ENCODE data around the gene GALP.
A peak's percentile ranks its signal among the peaks of the same experiment; 100 is the strongest.

Gene GALP

DNA sequence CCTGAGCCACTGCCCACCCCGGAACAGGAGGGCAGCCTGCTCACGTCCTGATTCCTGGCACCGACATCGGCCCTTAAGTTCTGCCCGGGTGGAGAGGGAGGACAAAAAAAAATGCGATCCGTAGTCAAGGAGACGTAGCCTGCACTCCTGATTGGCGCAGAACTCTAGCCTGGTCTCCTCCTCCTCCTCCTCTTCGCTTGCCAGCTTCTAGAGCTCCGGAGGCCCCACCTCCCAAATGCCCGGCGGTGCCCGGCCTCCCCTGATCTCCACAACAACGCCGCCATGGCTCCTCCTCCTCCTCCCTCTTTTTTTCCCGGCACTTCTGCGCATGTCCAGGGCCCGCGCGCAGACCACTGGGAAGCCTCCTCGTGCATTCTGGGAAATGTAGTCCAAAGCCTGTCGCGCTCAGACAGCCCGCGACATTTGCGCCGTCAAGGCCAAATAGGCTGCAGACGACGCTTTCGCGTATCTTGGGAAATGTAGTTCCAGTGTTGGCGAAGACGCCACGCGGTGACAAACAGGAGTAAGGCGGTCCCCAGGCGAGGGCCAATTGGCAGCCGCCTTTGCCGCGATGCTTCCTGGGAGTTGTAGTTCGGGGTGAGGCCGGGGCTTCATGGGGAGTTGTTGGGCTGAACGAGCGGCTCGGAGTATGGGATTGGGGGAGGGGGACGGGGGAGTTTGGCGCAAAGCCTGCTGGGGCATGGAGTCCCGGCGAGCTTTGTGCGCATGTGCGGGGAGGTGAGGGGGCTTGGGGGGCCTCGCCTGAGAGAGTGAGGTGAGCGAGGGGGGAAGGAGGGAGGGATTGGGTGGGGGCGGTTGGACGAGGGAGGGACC, 35.0 kb upstream of the GALP start, which contains the start of gene ZNF444 (continued):
- TF ChIP-seq ZFP3 (tag by site-specific recombination; IDR thresholded peaks at IDR 0.05; ENCODE audit: low read depth) (no peak), ZBTB17 (tag by site-specific recombination; IDR thresholded peaks at IDR 0.05) (peak; percentile 98), ZBTB1 (tag by site-specific recombination; IDR thresholded peaks at IDR 0.05) (no peak), ZNF660 (tag by site-specific recombination; IDR thresholded peaks at IDR 0.05) (no peak), ZNF366 (tag by site-specific recombination; conservative IDR thresholded peaks at IDR 0.05) (peak; percentile 99), ZNF701 (tag by site-specific recombination; IDR thresholded peaks at IDR 0.05) (no peak), ZNF664 (tag by site-specific recombination; IDR thresholded peaks at IDR 0.05) (no peak), ZNF624 (tag by site-specific recombination; IDR thresholded peaks at IDR 0.05) (no peak), ZNF423 (tag by site-specific recombination; IDR thresholded peaks at IDR 0.05) (no peak), ZNF571 (tag by site-specific recombination; IDR thresholded peaks at IDR 0.05) (no peak), ZNF530 (tag by site-specific recombination; IDR thresholded peaks at IDR 0.05; ENCODE audit: low read depth) (no peak), ZNF830 (tag by site-specific recombination; IDR thresholded peaks at IDR 0.05; ENCODE audit: low read depth) (no peak), ZNF114 (tag by site-specific recombination; IDR thresholded peaks at IDR 0.05) (no peak), ZNF629 (tag by site-specific recombination; IDR thresholded peaks at IDR 0.05) (peak; percentile 65), ZNF335 (tag by site-specific recombination; conservative IDR thresholded peaks at IDR 0.05) (peak; percentile 100), ZNF433 (tag by site-specific recombination; IDR thresholded peaks at IDR 0.05; ENCODE audit: low read depth) (no peak), ZNF426 (tag by site-specific recombination; IDR thresholded peaks at IDR 0.05) (no peak), SP3 (tag by site-specific recombination; IDR thresholded peaks at IDR 0.05) (peak; percentile 98), OVOL3 (tag by site-specific recombination; IDR thresholded peaks at IDR 0.05) (no peak), SP7 (tag by site-specific recombination; IDR thresholded peaks at IDR 0.05) (peak; percentile 68; the same call in 1 of the 2 replicates), ZFP41 (tag by site-specific recombination; IDR thresholded peaks at IDR 0.05; ENCODE audit: borderline replicate concordance) (no peak), ZNF221 (tag by site-specific recombination; IDR thresholded peaks at IDR 0.05; ENCODE audit: borderline replicate concordance) (no peak)
- TF ChIP-seq, protein P1, sequence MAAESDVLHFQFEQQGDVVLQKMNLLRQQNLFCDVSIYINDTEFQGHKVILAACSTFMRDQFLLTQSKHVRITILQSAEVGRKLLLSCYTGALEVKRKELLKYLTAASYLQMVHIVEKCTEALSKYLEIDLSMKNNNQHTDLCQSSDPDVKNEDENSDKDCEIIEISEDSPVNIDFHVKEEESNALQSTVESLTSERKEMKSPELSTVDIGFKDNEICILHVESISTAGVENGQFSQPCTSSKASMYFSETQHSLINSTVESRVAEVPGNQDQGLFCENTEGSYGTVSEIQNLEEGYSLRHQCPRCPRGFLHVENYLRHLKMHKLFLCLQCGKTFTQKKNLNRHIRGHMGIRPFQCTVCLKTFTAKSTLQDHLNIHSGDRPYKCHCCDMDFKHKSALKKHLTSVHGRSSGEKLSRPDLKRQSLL (tag by site-specific recombination; IDR thresholded peaks at IDR 0.05) = no peak
- TF ChIP-seq, protein P2, sequence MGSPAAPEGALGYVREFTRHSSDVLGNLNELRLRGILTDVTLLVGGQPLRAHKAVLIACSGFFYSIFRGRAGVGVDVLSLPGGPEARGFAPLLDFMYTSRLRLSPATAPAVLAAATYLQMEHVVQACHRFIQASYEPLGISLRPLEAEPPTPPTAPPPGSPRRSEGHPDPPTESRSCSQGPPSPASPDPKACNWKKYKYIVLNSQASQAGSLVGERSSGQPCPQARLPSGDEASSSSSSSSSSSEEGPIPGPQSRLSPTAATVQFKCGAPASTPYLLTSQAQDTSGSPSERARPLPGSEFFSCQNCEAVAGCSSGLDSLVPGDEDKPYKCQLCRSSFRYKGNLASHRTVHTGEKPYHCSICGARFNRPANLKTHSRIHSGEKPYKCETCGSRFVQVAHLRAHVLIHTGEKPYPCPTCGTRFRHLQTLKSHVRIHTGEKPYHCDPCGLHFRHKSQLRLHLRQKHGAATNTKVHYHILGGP (tag by site-specific recombination; IDR thresholded peaks at IDR 0.05) = no peak
- TF ChIP-seq, protein P3, sequence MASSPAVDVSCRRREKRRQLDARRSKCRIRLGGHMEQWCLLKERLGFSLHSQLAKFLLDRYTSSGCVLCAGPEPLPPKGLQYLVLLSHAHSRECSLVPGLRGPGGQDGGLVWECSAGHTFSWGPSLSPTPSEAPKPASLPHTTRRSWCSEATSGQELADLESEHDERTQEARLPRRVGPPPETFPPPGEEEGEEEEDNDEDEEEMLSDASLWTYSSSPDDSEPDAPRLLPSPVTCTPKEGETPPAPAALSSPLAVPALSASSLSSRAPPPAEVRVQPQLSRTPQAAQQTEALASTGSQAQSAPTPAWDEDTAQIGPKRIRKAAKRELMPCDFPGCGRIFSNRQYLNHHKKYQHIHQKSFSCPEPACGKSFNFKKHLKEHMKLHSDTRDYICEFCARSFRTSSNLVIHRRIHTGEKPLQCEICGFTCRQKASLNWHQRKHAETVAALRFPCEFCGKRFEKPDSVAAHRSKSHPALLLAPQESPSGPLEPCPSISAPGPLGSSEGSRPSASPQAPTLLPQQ (tag by site-specific recombination; IDR thresholded peaks at IDR 0.05) = peak; percentile 48; the same call in 1 of the 2 replicates
- TF ChIP-seq, protein P4, sequence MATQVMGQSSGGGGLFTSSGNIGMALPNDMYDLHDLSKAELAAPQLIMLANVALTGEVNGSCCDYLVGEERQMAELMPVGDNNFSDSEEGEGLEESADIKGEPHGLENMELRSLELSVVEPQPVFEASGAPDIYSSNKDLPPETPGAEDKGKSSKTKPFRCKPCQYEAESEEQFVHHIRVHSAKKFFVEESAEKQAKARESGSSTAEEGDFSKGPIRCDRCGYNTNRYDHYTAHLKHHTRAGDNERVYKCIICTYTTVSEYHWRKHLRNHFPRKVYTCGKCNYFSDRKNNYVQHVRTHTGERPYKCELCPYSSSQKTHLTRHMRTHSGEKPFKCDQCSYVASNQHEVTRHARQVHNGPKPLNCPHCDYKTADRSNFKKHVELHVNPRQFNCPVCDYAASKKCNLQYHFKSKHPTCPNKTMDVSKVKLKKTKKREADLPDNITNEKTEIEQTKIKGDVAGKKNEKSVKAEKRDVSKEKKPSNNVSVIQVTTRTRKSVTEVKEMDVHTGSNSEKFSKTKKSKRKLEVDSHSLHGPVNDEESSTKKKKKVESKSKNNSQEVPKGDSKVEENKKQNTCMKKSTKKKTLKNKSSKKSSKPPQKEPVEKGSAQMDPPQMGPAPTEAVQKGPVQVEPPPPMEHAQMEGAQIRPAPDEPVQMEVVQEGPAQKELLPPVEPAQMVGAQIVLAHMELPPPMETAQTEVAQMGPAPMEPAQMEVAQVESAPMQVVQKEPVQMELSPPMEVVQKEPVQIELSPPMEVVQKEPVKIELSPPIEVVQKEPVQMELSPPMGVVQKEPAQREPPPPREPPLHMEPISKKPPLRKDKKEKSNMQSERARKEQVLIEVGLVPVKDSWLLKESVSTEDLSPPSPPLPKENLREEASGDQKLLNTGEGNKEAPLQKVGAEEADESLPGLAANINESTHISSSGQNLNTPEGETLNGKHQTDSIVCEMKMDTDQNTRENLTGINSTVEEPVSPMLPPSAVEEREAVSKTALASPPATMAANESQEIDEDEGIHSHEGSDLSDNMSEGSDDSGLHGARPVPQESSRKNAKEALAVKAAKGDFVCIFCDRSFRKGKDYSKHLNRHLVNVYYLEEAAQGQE (tag by site-specific recombination; IDR thresholded peaks at IDR 0.05) = no peak
- TF ChIP-seq, protein P5, sequence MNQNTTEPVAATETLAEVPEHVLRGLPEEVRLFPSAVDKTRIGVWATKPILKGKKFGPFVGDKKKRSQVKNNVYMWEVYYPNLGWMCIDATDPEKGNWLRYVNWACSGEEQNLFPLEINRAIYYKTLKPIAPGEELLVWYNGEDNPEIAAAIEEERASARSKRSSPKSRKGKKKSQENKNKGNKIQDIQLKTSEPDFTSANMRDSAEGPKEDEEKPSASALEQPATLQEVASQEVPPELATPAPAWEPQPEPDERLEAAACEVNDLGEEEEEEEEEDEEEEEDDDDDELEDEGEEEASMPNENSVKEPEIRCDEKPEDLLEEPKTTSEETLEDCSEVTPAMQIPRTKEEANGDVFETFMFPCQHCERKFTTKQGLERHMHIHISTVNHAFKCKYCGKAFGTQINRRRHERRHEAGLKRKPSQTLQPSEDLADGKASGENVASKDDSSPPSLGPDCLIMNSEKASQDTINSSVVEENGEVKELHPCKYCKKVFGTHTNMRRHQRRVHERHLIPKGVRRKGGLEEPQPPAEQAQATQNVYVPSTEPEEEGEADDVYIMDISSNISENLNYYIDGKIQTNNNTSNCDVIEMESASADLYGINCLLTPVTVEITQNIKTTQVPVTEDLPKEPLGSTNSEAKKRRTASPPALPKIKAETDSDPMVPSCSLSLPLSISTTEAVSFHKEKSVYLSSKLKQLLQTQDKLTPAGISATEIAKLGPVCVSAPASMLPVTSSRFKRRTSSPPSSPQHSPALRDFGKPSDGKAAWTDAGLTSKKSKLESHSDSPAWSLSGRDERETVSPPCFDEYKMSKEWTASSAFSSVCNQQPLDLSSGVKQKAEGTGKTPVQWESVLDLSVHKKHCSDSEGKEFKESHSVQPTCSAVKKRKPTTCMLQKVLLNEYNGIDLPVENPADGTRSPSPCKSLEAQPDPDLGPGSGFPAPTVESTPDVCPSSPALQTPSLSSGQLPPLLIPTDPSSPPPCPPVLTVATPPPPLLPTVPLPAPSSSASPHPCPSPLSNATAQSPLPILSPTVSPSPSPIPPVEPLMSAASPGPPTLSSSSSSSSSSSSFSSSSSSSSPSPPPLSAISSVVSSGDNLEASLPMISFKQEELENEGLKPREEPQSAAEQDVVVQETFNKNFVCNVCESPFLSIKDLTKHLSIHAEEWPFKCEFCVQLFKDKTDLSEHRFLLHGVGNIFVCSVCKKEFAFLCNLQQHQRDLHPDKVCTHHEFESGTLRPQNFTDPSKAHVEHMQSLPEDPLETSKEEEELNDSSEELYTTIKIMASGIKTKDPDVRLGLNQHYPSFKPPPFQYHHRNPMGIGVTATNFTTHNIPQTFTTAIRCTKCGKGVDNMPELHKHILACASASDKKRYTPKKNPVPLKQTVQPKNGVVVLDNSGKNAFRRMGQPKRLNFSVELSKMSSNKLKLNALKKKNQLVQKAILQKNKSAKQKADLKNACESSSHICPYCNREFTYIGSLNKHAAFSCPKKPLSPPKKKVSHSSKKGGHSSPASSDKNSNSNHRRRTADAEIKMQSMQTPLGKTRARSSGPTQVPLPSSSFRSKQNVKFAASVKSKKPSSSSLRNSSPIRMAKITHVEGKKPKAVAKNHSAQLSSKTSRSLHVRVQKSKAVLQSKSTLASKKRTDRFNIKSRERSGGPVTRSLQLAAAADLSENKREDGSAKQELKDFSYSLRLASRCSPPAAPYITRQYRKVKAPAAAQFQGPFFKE (tag by site-specific recombination; IDR thresholded peaks at IDR 0.05; ENCODE audit: borderline replicate concordance) = no peak

Measured in HEK293 (cell line).